Fibroblast of pulmonary artery (primary cell): ENCODE measurements around the gene SNAP47.

Source experiments
- DNase-seq: peaks from one replicate; pipeline ENCODE4 v3.0.0-alpha.2; 2010; ENCODE audit warnings: low read depth
- H3K4me3 ChIP-seq: replicated peaks from 2 replicates; pipeline ENCODE4 v1.5.1; 2011; ENCODE audit warnings: low read depth, mild to moderate bottlenecking, control low read depth, low read length, moderate library complexity
- CTCF ChIP-seq: IDR thresholded peaks from 2 replicates; pipeline ENCODE4 v1.5.1; 2011; ENCODE audit warnings: mild to moderate bottlenecking, control low read depth, low read length, inconsistent platforms; ENCODE audit errors: missing control alignments

Gene SNAP47

GRCh38 chr1:227773558-227773957 is 38.3 kb downstream of the SNAP47 start:
- no peak for DNase-seq
- no peak overlapping the region for H3K4me3 ChIP-seq
- TF ChIP-seq CTCF, result no peak

- no peak for DNase-seq
- no peak for TF ChIP-seq CTCF
- no peak overlapping the region for H3K4me3 ChIP-seq
These were observed 39.0 kb downstream of the SNAP47 start for GRCh38 chr1:227774051-227774731.

GRCh38 chr1:227774821-227775661 is 39.8 kb downstream of the SNAP47 start:
- no peak for TF ChIP-seq CTCF
- no peak overlapping the region for H3K4me3 ChIP-seq
- peak; percentile 45 for DNase-seq

GRCh38 chr1:227775841-227776240 is 40.6 kb downstream of the SNAP47 start:
- no peak overlapping the region for H3K4me3 ChIP-seq
- peak; percentile 7 for DNase-seq
- TF ChIP-seq CTCF, result no peak

GRCh38 chr1:227776331-227776771 is 41.1 kb downstream of the SNAP47 start:
- peak; percentile 60 for DNase-seq
- no peak overlapping the region for H3K4me3 ChIP-seq
- no peak for TF ChIP-seq CTCF

GRCh38 chr1:227777156-227777555 is 41.9 kb downstream of the SNAP47 start:
- no peak overlapping the region for H3K4me3 ChIP-seq
- no peak for TF ChIP-seq CTCF
- no peak for DNase-seq
